CD4-positive, alpha-beta T cell treated with Interleukin-6 at 100 ng/mL for 8 hours (primary cell): ENCODE measurements around the gene PRKAR1B.

Experiments used
- DNase-seq: peaks from one replicate; pipeline ENCODE4 v3.0.0-alpha.2; 2020; ENCODE audit warnings: mixed read lengths, low spot score

Gene PRKAR1B

GRCh38 chr7:691361-692045 lies 35.6 kb downstream of the PRKAR1B start:
- no peak for DNase-seq

DNA sequence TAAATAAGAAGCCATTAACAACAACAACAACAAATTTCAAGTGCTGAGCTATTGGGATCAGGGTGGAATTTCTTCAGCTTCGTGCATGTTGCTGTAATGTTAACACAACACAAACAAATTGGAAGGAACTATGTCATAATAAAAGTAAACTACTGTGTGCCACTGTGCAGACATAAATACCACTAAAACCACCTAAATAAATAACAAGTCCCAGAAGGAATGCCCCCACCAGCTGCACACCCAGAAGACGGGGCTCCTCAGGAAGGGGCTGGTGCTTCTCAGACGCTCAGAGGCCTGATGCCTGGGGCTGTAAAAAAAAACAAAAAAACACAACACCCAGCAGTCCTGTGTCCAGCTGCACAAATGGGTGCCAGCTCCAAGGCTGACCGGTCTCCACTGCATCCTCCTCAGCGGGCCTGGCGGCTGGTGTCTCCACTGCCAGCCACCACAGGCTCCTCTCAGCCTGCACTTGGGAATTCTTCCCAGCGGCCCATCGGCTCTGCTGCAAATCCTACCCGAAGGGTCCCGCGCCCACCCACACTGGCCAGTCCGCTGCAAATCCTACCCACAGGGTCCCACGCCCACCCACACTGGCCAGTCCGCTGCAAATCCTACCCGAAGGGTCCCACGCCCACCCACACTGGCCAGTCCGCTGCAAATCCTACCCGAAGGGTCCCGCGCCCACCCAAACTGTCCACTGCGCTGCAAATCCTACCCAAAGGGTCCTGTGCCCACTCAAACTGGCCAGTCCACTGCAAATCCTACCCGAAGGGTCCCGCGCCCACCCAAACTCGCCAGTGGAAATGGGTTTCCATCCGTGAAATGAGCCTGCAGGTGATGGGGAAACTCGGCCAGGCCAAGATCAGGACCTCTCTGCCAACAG lies 36.4 kb downstream of the PRKAR1B start:
- DNase-seq: no peak

DNA sequence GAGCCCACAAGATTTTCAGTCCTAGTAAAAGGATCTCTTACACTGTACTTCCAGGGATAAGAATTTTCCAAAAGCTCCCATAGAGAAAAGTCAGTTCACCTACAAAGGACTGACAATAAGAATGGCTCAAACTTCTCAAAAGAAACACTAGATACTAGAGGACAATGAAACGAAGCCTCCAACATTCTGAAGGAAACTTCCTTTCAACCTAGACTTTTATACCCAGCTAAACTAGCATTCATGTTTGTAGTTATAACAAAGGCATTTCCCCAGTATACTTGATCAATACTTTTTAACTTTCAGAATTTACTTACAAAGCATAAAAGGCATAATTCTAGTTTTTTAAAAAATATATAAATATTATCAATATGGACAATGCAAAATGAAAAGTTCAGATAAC lies 41.5 kb downstream of the PRKAR1B start:
- no peak for DNase-seq

- no peak for DNase-seq
These were observed 42.7 kb downstream of the PRKAR1B start for GRCh38 chr7:684416-684815.

- DNase-seq: no peak
These were observed 43.4 kb downstream of the PRKAR1B start for GRCh38 chr7:683526-684205.

- no peak for DNase-seq
These were observed 44.3 kb downstream of the PRKAR1B start for GRCh38 chr7:682810-683209.

- DNase-seq: no peak
These were observed 45.4 kb downstream of the PRKAR1B start for GRCh38 chr7:681551-682307.

GRCh38 chr7:680411-681127 lies 46.5 kb downstream of the PRKAR1B start:
- no peak for DNase-seq

DNA sequence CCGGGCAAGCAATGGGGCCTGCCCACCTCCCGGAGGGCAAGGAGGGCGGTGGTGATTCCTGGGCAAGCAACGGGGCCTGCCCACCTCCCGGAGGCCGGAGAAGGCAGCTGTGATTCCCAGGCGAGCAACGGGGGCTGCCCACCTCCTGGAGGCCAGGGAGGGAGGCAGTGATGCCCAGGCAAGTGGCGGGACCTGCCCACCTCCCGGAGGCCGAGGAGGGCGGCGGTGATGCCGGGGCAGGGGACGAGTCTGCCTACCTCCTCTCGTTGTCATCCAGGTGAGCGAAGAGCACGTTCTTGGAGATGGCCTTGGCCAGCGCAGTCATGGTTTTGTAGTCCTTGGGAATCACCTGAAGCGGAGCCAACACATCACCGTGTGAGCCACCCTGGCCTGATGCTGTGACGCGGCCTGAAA lies 50.1 kb downstream of the PRKAR1B start:
- no peak for DNase-seq

- no peak for DNase-seq
These were observed 50.7 kb downstream of the PRKAR1B start for GRCh38 chr7:676246-676971.

- no peak for DNase-seq
These were observed 52.3 kb downstream of the PRKAR1B start for GRCh38 chr7:674454-675410.

DNA sequence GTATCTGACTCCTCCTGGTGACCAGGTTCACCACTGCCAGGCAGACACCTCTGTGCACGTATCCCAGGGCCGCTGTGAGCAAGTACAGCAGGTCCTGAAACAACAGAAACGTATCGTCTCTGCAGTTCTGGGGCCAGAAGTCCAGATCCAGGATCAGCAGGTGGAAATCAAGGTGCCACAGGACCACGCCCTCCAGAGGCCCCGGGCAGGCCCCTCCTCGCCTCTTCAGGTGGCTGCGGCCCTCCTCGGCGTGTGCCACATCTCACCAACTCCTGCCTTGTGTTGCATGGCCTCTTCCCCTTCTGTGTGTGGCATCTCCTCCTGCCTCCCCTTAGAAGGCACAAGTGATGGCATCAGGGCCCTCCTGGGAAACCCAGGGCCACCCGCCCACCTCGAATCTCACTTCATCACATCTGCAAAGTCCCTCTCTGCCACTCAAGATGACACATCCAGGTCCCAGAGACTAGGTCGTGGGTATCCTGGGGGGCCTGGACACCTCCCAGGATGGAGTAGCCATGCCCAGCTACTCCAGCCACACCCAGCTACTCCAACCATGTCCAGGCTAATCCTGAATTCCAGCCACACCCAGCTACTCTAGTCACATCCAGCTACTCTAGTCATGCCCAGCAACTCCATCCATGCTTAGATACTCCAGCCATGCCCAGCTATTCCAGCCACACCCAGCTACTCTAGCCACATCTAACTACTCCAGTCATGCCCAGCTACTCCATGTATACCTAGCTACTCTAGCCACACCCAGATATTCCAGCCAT lies 53.2 kb downstream of the PRKAR1B start:
- DNase-seq: no peak

- DNase-seq: no peak
These were observed 54.2 kb downstream of the PRKAR1B start for GRCh38 chr7:672891-673290.

DNA sequence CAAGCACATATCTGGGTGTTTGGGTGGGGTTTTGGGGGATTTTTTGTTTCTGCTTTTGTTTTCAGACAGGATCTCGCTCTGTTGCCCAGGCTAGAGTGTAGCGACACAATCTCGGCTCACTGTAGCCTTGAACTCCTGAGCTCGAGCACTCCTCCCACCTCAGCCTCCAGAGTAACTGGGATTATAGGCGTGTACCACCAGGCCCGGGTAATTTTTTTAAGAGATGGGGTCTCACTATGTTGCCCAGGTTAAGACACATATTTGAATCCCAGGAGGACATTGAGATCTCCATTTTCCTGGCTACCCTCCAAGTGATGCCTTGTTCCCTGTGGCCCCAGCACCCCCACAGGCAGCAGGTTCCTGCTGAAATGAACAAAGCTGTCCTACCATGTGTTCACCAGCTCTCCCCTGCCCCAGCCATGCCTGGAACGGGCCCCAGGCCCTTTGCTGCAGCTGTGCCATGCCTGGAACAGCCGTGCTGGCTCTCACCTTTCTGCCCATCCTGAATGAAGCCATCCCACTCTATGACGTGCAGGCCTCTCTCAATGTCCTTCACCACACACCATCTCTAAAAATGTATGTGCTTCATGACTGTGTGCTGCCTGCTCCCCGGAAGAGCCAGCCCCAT lies 55.6 kb downstream of the PRKAR1B start:
- no peak for DNase-seq

- DNase-seq: no peak
These were observed 56.3 kb downstream of the PRKAR1B start for GRCh38 chr7:670501-671390.

DNA sequence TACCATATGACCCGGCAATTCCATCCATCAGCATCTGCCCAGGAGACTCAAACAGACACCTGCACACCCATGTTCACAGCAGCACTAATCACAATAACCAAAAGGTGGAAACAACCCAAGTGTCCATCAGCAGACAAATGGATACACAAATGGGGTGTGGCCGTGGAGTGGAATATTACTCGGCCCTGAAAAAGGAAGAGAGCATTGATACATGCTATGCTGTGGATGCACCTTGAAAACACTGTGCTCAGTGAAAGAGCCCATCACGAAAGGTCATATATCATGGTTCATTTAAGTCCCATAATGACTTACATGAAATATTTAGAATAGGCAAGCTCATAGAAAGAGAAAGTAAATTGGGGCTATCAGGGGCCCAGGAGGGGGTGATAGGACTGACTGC lies 58.1 kb downstream of the PRKAR1B start:
- DNase-seq: no peak
